Non-pigmented ciliary epithelial cell (primary cell): ENCODE data around the gene GCNT2.
"Not testable (repeated sequence)": the region's sequence is repeated elsewhere in the genome, so short reads cannot be mapped to it uniquely, and the experiment has no call there.

Experiments used
- DNase-seq: peaks from one replicate; pipeline ENCODE4 v3.0.0-alpha.2; 2010; ENCODE audit warnings: low read depth

The GCNT2 gene

DNA sequence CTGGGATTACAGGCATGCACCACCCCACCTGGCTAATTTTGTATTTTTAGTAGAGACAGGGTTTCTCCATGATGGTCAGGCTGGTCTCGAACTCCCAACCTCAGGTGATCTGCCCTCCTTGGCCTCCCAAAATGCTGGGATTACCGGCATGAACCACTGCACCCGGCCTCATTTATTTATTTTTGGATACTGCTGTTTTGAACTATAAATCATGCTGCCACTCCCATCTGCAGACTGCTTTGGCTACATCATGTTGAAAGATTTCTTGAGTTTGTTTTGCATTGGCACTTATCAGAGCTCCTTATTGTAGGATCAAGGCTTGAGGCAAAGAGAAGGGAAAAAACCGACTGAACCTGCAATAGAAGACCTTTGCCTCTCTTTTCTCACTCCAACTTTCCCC is 60.3 kb downstream of the GCNT2 start:
- not testable (repeated sequence) for DNase-seq

DNA sequence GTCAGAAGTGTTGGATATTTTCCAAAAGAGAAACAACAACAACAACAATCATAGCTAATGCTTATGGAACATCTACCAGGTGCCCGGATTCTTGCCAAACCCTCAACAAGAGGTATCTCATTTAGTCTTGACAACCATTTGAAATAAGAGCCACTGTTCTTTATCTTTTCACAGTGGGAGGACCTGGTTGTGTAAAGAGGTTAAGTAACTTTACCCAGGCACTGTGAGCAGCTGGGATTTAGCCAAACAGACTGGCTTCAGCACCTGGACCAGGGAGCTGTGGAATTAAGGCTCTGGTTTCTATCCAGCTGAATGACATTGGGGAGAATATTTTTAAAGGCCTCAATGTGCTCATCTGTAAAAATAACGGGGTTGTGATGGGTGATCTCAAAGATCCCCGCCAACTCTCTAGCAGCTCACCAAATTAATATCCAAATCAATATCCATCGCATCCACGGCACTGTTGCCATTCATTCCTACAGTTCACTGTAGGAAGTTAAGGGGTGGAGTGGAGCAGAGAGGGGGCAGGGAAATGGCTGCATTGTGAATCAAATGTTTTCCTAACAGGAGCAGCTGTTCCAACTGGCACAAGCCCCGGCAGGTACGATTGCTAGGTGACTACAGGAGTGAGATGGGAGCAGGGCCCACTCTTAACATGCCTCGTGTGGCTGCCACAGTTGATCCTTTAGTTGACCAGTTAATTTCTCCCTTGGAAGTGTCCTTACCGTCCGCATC is 61.8 kb downstream of the GCNT2 start:
- DNase-seq, result no peak

DNA sequence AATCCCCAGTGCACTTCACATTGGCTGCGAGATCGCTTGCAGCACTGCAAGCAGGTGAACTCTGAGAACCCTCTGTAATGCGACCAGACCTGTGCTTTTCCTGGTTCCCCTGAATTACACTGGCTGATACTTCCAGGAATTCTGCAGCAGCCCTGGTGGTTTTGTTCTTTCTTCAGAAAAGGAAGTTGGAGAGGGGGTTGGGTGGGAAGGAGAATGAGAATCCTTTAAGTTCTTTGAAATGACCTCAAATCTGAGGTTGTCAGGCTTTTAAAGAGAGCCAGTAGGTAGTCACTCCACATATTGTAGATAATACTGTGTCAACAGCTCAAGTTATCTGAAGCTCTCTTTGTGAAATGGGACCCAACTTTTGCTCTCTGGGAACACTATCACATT is 62.4 kb downstream of the GCNT2 start:
- no peak for DNase-seq

DNA sequence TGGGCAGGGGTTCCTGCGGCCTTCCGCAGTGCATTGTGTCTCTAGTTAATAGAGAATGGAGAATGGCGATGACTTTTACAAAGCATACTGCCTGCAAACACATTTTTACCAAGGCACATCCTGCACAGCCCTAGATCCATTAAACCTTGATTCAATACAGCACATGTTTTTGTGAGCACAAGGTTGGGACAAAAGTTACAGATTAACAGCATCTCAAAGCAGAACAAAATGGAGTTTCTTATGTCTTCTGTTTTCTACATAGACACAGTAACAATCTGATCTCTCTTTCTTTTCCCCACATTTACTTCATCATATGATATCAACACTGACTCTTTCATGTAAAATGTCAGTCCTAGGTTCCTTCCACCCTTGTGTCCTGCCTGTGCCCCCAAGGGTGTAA is 63.5 kb downstream of the GCNT2 start:
- DNase-seq, result no peak

DNA sequence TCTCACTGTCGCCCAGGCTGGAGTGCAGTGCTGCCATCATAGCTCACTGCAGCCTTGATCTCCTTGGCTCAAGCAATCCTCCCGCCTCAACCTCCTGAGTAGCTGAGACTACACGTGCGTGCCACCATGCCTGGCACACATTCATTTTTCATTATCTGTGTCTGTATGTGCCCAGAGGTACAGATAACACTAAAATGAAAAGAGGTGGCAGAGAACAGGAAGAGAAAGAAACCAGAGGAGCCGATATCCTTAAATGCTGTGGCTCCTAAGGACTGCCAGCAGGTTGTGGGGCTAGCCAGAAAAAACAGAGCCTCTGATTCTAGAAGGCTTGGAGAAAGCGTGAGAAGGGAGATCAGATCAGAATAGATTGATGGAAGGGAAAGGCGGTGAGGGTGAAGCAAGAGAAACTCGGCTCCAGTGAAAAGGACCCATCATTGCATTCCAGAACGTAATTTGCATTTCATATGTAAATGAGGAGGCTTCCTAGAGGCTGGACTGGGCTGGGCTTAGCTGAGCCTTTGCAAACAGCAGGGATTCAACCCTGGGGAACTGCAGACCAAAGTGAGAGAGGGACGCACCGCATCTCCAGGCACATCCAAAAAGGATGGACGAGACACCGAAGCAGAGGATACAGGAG is 64.2 kb downstream of the GCNT2 start:
- no peak for DNase-seq

DNA sequence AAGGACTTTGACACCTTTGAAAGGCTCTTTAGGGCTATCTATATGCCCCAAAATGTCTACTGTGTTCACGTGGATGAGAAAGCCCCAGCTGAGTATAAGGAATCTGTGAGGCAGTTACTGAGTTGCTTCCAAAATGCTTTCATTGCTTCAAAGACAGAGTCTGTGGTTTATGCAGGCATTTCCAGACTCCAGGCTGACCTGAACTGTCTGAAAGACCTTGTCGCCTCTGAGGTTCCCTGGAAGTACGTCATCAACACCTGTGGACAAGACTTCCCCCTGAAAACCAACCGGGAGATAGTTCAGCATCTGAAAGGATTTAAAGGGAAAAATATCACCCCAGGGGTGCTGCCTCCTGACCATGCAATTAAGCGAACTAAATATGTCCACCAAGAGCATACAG is 65.2 kb downstream of the GCNT2 start:
- DNase-seq, result no peak

DNA sequence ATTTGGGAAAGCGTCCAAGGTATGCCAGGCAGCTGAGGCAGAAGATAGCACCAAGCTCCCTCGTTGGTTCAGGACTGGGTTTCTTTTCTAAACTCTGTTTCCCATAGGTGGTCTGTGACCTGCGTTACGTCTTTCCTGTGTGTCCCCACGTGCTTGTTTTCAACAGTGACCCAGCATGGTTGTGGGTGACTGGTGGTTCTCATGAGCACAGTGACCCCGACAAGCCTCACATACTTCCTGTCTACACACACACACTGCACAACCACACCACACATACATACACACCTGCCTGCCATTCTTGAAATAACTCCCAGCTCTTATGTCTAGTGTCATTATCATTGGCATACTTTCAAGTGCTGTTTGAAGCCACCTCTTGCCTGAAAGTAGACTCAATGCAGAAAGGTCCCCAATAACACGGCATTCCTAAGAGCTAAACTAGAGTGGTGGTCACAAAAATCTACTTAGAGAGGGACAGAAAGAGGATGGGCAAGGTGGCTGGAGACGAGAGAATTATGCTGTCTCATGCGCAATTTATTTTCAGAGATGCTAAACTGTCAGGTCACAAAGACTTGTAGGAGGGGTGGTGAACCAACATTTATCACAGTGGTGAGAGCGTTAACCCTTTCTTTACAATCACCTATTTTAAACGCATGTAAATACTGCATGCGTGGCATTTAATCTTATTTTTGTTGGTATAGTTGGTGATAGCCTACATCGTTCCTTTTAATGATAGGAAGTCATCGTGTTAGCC is 66.7 kb downstream of the GCNT2 start:
- no peak for DNase-seq

DNA sequence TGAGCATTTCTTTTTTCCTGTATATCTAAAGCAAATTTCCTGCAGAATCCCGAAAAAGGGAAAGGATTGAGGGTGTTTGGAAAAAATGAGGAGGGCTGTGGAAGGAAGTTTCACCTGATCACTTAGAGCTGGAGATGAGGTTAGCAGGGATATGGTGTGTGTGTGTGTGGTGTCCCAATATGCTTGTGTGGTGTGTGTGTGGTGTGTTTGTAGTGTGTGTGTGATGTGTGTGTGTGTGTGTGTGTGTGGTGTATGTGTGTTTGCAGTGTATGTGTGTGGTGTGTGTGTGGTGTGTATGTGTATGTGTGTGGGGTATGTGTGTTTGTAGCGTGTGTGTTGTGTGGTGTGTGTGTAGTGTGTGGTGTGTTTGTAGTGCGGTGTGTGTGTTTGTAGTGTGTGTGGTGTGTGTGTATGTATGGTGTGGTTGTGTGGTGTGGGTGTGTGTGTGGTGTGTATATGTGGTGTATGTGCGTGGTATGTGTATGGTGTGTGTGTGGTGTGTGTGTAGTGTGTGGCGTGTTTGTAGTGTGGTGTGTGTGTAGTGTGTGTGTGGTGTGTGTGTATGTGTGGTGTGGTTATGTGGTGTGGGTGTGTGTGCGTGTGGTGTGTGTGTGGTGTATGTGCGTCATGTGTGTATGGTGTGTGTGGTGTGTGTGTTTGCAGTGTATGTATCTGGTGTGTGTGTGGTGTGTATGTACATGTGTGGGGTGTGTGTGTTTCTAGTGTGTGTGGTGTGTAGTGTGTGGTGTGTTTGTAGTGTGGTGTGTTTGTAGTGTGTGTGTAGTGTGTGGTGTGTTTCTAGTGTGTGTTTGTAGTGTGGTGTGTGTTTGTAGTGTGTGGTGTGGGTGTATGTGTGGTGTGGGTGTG is 67.6 kb downstream of the GCNT2 start:
- DNase-seq, result no peak

DNA sequence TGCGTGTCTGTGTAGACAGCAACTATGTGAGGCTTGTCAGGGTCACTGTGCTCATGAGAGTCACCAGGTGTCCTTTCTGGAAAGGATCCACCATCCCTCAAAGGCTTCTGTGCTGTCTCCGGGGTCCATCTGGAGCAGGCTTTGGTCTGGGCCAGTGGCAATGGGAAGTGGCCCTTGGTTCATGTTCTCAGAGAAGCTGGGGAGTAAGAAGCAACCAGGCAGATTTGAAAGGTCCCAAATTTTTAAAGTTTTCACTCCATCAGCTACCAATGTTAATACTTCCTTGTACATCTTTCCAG is 68.2 kb downstream of the GCNT2 start:
- no peak for DNase-seq

DNA sequence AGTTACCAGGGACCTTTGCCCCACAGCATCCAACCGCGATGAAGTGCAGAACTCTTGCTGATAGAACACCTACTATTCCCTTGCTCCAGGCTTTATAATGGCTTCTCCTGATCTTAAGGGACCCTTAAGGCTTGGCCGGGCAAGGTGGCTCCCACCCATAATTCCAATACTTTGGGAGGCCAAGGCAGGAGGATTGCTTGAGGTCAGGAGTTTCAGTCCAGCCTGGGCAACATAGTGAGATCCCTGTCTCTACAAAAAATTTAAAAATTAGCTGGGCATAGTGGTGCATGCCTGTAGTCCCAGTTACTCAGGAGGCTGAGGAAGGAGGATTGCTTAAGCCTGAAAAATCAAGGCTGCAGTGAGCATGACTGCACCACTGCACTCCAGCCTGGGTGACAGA is 68.8 kb downstream of the GCNT2 start:
- no peak for DNase-seq

DNA sequence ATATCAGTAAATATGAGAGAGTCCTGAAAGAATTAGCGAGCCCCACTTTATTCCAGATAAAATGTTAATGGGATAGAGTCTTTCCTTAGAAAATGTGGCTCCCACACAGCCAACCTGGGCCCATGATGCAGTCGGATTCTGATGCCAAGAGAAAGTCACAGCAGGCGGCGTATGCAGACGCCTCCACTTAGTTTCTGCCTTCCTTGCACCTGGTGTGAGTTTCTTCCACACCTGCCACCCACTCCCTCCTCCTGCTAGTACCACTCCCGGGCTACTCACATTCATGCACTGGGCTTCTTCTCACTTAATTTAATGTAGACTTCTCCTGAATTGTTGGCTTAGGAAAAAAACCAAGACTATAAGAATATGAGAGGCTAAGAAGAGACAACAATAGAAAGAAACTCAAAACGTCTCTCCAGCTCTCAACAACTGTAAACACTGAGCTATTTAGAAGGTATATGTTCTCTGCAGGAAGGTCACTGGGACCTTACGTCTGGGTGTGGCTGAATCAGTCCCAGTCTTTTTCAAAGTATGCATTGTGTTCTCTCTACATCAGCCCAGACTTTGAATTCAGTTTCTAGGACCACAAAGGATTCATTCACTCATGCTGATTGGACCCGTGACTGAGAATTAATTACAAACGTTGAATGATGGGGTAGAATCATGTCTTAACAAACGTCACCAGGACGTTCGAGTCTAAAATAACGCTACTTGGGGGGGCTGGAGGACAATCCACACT is 70.4 kb downstream of the GCNT2 start:
- DNase-seq, result no peak

DNA sequence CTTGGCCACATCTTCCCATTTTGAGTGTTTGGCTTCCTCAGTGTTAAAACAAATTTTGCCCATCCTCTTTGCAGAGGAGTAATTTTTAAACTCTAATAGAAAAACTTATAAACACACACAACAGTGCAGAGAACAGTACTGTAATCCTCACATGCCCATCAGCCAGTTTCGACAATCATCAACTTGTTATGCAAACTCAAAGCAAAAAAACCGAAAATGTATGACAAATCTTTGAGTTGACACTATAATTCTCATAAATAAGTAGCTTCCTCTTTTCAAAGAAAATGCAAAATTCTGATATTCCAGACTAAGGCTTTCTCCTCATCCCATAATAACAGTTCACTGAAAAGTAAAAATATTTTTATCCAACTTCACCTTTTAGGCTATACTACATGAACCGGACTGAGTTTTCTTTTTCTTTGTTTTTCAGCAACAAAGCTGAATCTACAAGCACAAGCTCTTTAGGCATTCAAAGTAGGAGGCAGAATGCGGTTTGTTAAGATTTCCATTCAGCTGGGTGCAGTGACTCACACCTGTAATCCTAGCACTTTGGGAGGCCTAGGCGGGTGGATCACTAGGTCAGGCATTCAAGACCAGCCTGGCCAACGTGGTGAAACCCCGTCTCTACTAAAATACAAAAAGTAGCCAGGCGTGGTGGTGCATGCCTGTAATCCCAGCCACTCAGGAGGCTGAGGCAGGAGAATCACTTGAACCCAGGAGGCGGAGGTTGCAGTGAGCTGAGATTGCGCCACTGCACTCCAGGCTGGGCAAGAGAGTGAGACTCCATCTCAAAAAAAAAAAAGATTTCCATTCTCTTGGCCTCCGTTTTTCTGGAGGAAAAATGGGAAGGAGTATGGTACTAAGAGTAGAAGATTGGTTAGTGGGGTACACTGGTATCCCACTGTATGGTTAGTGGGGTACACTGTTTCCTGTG is 74.8 kb downstream of the GCNT2 start:
- DNase-seq, result peak; percentile 19

DNA sequence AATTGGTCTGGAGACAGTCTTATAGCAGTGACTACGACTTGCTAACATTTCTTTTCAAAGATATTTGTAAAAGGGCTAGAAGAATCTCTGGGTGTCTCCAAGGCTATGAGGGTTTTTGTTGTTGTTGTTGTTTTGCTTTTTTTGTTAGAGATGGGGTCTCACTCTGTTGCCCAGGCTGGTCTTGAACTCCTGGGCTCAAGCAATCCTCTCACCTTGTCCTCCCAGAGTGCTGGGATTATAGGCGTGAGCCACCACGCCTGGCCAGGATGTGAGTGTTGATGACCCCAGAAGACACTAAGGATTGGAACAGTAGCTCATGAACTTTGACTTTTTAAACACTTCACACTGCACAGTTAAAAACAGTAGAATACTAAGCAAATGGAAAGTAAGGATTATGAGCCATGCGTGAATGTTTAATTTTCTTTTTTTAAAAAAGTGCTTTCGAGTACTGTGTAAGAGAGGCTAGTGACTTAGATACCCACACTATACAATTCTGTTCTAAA is 76.4 kb downstream of the GCNT2 start:
- no peak for DNase-seq

DNA sequence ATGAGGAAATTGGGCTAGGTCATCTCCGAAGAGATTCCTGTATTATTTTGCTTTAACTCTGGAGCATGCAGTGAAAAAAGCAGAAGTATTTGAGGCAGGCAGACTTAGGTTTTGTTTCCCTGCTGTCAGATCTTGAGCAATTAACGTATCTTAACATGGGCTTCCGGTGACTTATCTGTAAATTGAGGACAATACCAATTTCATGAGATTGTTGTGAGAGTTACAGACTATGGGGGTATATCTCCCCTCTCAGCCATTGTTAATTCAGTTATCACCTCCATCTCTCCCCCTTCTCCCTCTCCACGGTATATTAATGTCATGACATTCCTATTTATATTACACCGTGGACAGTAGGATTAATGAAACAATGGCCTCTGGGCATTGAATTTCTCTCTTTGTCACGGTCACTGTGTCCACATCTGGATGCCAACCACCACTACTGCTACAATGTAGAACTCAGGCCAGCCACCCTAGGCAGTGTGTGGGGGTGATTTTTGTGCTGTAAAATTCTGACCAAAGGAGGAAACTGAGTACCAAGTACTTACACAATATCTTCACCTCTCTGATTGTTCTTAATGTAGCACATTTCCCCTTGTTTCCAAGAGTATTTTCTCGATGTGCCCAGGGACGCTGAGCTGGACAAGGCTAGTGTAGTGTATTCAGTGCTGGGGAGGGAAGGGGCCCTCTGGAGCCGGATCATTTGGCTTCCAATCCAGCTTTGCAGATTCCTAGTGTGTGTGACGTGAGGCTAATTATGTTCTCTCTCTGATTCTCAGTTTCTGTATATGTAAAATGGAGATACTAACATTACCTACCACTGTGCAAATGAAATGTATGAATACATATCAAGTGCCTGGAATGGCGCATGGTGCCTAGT is 77.2 kb downstream of the GCNT2 start:
- DNase-seq, result no peak

DNA sequence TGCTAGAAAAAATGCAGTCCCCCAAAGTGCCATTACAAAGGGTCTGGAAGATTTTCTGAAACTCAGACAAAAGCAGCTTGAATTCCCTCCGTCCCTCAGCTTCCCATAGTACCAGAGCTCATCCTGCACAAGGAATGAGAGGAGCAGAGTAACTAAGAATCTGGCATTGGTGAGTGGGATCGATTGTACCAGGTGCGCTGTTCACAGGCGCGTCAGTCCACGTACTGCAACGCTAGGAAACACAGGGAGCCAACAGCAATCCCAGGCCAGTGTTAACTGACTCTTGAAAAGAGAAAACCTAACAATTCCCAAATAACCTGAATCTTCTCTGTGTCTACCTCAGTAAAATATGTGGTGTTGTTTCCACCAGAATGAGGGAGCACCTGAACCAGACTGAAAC is 77.9 kb downstream of the GCNT2 start:
- DNase-seq, result no peak

DNA sequence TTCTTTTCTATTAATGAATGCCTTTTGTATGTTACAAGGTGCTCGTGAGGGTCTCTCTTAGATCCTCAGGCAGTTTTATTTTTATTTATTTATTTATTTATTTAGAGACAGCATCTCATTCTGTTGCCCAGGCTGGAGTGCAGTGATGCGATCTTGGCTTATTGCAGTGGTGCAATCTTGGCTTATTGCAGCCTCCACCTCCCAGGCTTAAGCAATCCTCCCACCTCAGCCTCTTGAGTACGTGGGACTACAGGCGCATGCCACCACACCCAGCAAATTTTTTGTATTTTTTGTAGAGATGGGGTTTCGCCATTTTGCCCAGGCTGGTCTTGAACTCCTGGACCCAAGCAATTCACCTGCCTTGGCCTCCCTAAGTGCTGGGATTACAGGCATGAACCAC is 79.5 kb downstream of the GCNT2 start:
- DNase-seq, result not testable (repeated sequence)

DNA sequence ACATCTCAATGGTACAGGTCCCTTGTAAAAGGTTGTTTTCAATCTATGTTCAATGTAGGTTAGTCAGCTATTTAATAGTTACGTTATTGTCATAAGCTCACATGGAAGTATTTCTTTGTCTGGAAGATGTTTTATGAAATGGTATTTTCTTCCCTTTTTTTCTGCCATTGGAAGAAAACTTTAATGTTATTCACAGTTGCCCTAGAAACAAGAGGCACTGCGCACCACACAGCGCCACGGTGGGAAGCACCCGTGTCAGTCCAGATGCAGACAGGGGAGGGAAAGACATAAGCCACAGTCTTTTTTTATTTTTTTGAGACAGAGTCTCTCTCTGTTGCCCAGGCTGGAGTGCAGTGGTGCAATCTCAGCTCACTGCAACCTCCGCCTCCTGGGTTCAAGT is 82.1 kb downstream of the GCNT2 start:
- no peak for DNase-seq

DNA sequence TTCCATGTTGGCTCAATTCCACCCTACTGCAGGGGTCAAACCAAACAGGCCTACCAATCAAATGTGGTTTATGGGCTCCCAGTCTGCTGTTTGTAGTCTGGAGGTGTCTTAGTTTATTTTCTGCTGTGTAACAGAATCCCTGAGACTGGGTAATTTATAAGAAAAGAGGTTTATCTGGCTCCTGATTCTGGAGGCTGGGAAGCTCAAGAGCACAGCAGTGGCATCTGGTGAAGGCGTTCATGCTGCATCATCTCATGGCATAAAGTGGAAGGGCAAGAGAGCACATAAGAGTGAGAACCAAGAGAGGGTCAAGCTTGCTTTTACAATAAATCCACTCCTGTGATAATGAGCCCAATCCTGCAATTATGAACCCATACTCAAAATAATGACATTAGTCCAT is 87.9 kb downstream of the GCNT2 start:
- no peak for DNase-seq

DNA sequence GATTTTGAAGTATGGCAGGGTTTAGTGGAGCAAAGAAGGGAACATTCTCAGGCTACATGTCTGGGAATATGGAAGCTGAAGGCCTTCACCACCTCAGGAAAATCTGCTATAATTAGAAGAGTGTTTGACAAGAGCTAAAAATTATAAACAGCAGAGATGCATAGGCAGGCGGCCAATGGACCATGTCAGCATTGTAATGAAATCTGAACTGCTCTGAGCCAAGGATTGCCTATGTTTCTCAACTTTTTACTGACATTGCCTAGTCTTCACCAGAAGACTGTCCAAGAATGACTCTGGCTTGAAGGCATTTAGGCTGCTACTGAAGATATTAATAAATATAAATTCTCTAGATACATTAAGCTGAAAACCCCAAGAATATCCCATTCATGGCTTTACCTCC is 89.1 kb downstream of the GCNT2 start:
- DNase-seq, result no peak

DNA sequence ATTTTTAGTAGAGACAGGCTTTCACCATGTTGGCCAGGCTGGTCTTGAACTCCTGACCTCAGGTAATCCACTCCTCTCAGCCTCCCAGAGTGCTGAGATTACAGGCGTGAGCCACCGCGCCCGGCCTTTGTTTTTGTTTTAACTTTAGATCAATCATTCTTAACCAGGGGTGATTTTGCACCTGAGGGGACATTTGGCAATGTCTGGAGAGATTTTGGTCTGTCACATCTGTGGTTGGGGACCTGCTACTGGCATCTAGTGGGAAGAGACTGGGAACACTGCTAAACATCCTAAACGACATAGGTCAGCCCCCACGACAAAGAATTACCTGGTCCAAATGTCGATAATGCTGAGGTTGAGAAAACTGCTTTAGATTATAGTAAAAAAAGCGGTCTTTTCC is 91.0 kb downstream of the GCNT2 start:
- no peak for DNase-seq
